H9 (cell line): Measurements from ENCODE around the gene FIGNL2. TPM values are rescaled to one million over a fixed set of nuclear protein-coding genes. Genes with fewer than 3 reads are reported as not detected.

Source experiments
- DNase-seq: peaks from one replicate; pipeline ENCODE4 v3.0.0-alpha.2; 2017
- H2AFZ ChIP-seq: one replicate; pipeline ENCODE4 v1.6.1; 2013; ENCODE audit warnings: mild to moderate bottlenecking, low read length, control low read depth, moderate library complexity
- H2AK5ac ChIP-seq: 2 replicates; pipeline ENCODE4 v1.6.1; 2013; ENCODE audit warnings: low read length, control low read depth, mixed read lengths; ENCODE audit not compliant: insufficient read length
- H2BK120ac ChIP-seq: one replicate; pipeline ENCODE4 v1.6.1; 2013; ENCODE audit warnings: low read depth, mild to moderate bottlenecking, low read length, control low read depth, inconsistent platforms; ENCODE audit not compliant: poor library complexity, severe bottlenecking
- H2BK12ac ChIP-seq: 2 replicates; pipeline ENCODE4 v1.6.1; 2013; ENCODE audit warnings: low read length, control low read depth, mixed read lengths, low read depth; ENCODE audit not compliant: insufficient read length
- H2BK15ac ChIP-seq: 2 replicates; pipeline ENCODE4 v1.6.1; 2013; ENCODE audit warnings: low read depth, low read length, control low read depth
- H2BK20ac ChIP-seq: one replicate; pipeline ENCODE4 v1.6.1; 2013; ENCODE audit warnings: low read depth, mild to moderate bottlenecking, low read length, control low read depth, inconsistent platforms; ENCODE audit not compliant: poor library complexity, severe bottlenecking
- H2BK5ac ChIP-seq: 2 replicates; pipeline ENCODE4 v1.6.1; 2013; ENCODE audit warnings: low read length, control low read depth, mixed read lengths; ENCODE audit not compliant: insufficient read length
- H3K14ac ChIP-seq: 2 replicates; pipeline ENCODE4 v1.6.1; 2013; ENCODE audit warnings: low read length, control low read depth; ENCODE audit not compliant: insufficient read depth
- H3K18ac ChIP-seq: 2 replicates; pipeline ENCODE4 v1.6.1; 2013; ENCODE audit warnings: low read depth, mild to moderate bottlenecking, mixed read lengths, low read length, control low read depth; ENCODE audit not compliant: insufficient read length
- H3K23ac ChIP-seq: 2 replicates; pipeline ENCODE4 v1.6.1; 2013; ENCODE audit warnings: low read length, control low read depth, mixed read lengths, low read depth; ENCODE audit not compliant: insufficient read length
- H3K23me2 ChIP-seq: 2 replicates; pipeline ENCODE4 v1.6.1; 2013; ENCODE audit warnings: low read depth, mild to moderate bottlenecking, mixed read lengths, low read length, control low read depth; ENCODE audit not compliant: insufficient read length, poor library complexity, severe bottlenecking
- H3K27ac ChIP-seq: 2 replicates; pipeline ENCODE4 v1.5.1; 2013; ENCODE audit warnings: low read length, control low read depth, mixed read lengths, low read depth; ENCODE audit not compliant: insufficient read length
- H3K27me3 ChIP-seq: 2 replicates; pipeline ENCODE4 v1.6.1; 2013; ENCODE audit warnings: low read length, control low read depth, inconsistent platforms; ENCODE audit not compliant: insufficient read depth
- H3K4ac ChIP-seq: 2 replicates; pipeline ENCODE4 v1.6.1; 2013; ENCODE audit warnings: low read depth, mild to moderate bottlenecking, control low read depth, inconsistent platforms, low read length, moderate library complexity
- H3K4me1 ChIP-seq: 2 replicates; pipeline ENCODE4 v1.6.1; 2013; ENCODE audit warnings: low read length, control low read depth, inconsistent platforms; ENCODE audit not compliant: insufficient read depth
- H3K4me2 ChIP-seq: 2 replicates; pipeline ENCODE4 v1.6.1; 2013; ENCODE audit warnings: low read length, control low read depth, mixed read lengths; ENCODE audit not compliant: insufficient read length, insufficient read depth
- H3K56ac ChIP-seq: 2 replicates; pipeline ENCODE4 v1.6.1; 2013; ENCODE audit warnings: low read depth, mild to moderate bottlenecking, mixed read lengths, low read length, control low read depth; ENCODE audit not compliant: insufficient read length
- H3K79me1 ChIP-seq: 2 replicates; pipeline ENCODE4 v1.6.1; 2013; ENCODE audit warnings: low read depth, mild to moderate bottlenecking, moderate library complexity, low read length, control low read depth, inconsistent platforms; ENCODE audit not compliant: insufficient read depth, poor library complexity, severe bottlenecking
- H3K79me2 ChIP-seq: 2 replicates; pipeline ENCODE4 v1.6.1; 2013; ENCODE audit warnings: low read length, control low read depth, inconsistent platforms; ENCODE audit not compliant: insufficient read depth
- H3K9ac ChIP-seq: 2 replicates; pipeline ENCODE4 v1.6.1; 2013; ENCODE audit warnings: low read length, control low read depth, mixed read lengths; ENCODE audit not compliant: insufficient read length; ENCODE audit errors: extremely low read depth
- H3K9me3 ChIP-seq: one replicate; pipeline ENCODE4 v1.6.1; 2013; ENCODE audit warnings: low read depth, low read length, inconsistent platforms; ENCODE audit not compliant: control insufficient read depth
- H3T11ph ChIP-seq: one replicate; pipeline ENCODE4 v1.6.1; 2013; ENCODE audit warnings: mild to moderate bottlenecking, low read length, control low read depth, inconsistent platforms
- H4K20me1 ChIP-seq: one replicate; pipeline ENCODE4 v1.6.1; 2013; ENCODE audit not compliant: control insufficient read depth, insufficient read length, insufficient read depth
- H4K5ac ChIP-seq: 2 replicates; pipeline ENCODE4 v1.6.1; 2013; ENCODE audit warnings: low read depth, mild to moderate bottlenecking, mixed read lengths, low read length, control low read depth; ENCODE audit not compliant: insufficient read length
- H4K8ac ChIP-seq: replicated peaks from 2 replicates; pipeline ENCODE4 v1.6.1; 2013; ENCODE audit warnings: low read length, control low read depth, mixed read lengths, low read depth; ENCODE audit not compliant: insufficient read length
- H4K91ac ChIP-seq: 2 replicates; pipeline ENCODE4 v1.6.1; 2013; ENCODE audit warnings: low read depth, mild to moderate bottlenecking, moderate library complexity, mixed read lengths, low read length, control low read depth; ENCODE audit not compliant: insufficient read length
- H3K27ac Mint-ChIP-seq, 3 experiments: 2 replicates in 2 of 3; 3 replicates in 1 of 3; pipeline ENCODE4 v1.8.0; 2020 to 2021; ENCODE audit warnings: mixed read lengths in 3 of 3, mild to moderate bottlenecking in 1 of 3, moderate library complexity in 1 of 3
- H3K27me3 Mint-ChIP-seq: 2 replicates; pipeline ENCODE4 v1.8.0; 2021; ENCODE audit warnings: low read depth, mild to moderate bottlenecking, moderate library complexity, mixed read lengths
- H3K36me3 Mint-ChIP-seq, 3 experiments: 2 replicates in 2 of 3; 3 replicates in 1 of 3; pipeline ENCODE4 v1.8.0; 2020 to 2021; ENCODE audit warnings: low read depth in 3 of 3, mixed read lengths in 3 of 3; ENCODE audit not compliant: insufficient read depth in 1 of 3
- H3K4me1 Mint-ChIP-seq, 2 experiments: 2 replicates each; pipeline ENCODE4 v1.8.0; 2020; ENCODE audit warnings: mixed read lengths in 2 of 2
- H3K4me3 Mint-ChIP-seq, 2 experiments: 2 replicates in 1 of 2; 3 replicates in 1 of 2; pipeline ENCODE4 v1.8.0; 2020 to 2021; ENCODE audit warnings: mild to moderate bottlenecking in 2 of 2, mixed read lengths in 2 of 2, moderate library complexity in 1 of 2
- H3K9me3 Mint-ChIP-seq, 2 experiments: 2 replicates in 1 of 2; 3 replicates in 1 of 2; pipeline ENCODE4 v1.8.0; 2020; ENCODE audit warnings: mild to moderate bottlenecking in 2 of 2, mixed read lengths in 2 of 2, moderate library complexity in 1 of 2
- CTCF ChIP-seq: fragments of 200-600 bp; sonication (generic); conservative IDR thresholded peaks from 3 replicates; pipeline ENCODE4 v1.8.0; 2021; ENCODE audit warnings: antibody characterized with exemption, mild to moderate bottlenecking
- WGBS: extraction: QIAGEN DNeasy Blood & Tissue Kit; methylation state at CpG from one replicate; pipeline ENCODE4 v1.1.7; 2013; ENCODE audit warnings: missing lambda C conversion rate, low lambda C conversion rate, mixed read lengths; ENCODE audit not compliant: insufficient read length; ENCODE audit errors: extremely low coverage; 5-methylcytosine and 5-hydroxymethylcytosine counted together
- total RNA-seq: library from RNA; stranded (reverse); gene quantifications from 2 replicates; pipeline ENCODE4 v1.2.1, GENCODE V29; 2021

Gene FIGNL2
- total RNA-seq, 1 experiment from 2014 or later = 19.7 TPM

GRCh38 chr12:51869496-51869865, 21.0 kb upstream of the FIGNL2 start:
- Histone ChIP-seq H4K20me1 (no peaks in the 10 kb centered on the region), H4K5ac (no peak overlapping the region), H2BK12ac (no peak overlapping the region), H3K14ac (peak overlapping the region; percentile 52), H3T11ph (no peak overlapping the region), H3K4ac (no peak overlapping the region), H3K23ac (no peak overlapping the region), H3K4me1 (peaks cover 7% of the 10 kb centered on the region; the same call in 1 of the 2 replicates), H2BK120ac (no peak overlapping the region), H3K79me1 (no peaks in the 10 kb centered on the region), H2AFZ (peak overlapping the region; percentile 42), H3K4me2 (peak overlapping the region; percentile 57), H3K18ac (peak overlapping the region; percentile 47), H3K23me2 (peaks cover 16% of the 10 kb centered on the region), H2BK15ac (no peak overlapping the region), H4K8ac (no peak overlapping the region), H4K91ac (peak overlapping the region; percentile 53), H3K79me2 (no peaks in the 10 kb centered on the region), H3K56ac (no peak overlapping the region), H3K9me3 (no peaks in the 10 kb centered on the region), H3K27me3 (peaks cover 13% of the 10 kb centered on the region; the same call in 1 of the 2 replicates), H3K9ac (peak overlapping the region; percentile 10), H3K27ac (no peak overlapping the region), H2AK5ac (no peak overlapping the region), H2BK20ac (no peak overlapping the region), H2BK5ac (no peak overlapping the region)
- H3K27me3 Mint-ChIP-seq = peaks cover 66% of the 10 kb centered on the region
- no peak for DNase-seq
- TF ChIP-seq CTCF = no peak
- no peaks in the 10 kb centered on the region; a peak in 1 of 7 replicates for H3K36me3 Mint-ChIP-seq
- peaks cover 73 to 88% of the 10 kb centered on the region in 2 experiments for H3K4me1 Mint-ChIP-seq
- peak overlapping the region in 1 of 3 experiments; percentile 86; a peak in 2 of 7 replicates for H3K27ac Mint-ChIP-seq
- H3K4me3 Mint-ChIP-seq = peak overlapping the region; percentile 54 to 76
- no CpG with 5 or more reads among the region's 20 CpGs for WGBS
- H3K9me3 Mint-ChIP-seq = peaks cover 0 to 2% of the 10 kb centered on the region in 2 experiments; a peak in 1 of 5 replicates
